Measurements from ENCODE around the gene ABLIM2.

Gene ABLIM2

GRCh38 chr4:8135666-8136065, 22.9 kb downstream of the ABLIM2 start:
- no peak for DNase-seq

- no peak for DNase-seq
Observed at GRCh38 chr4:8133897-8134563, 24.6 kb downstream of the ABLIM2 start.

- DNase-seq = no peak
Observed at GRCh38 chr4:8132947-8133705, 25.5 kb downstream of the ABLIM2 start.

GRCh38 chr4:8132400-8132799, 26.2 kb downstream of the ABLIM2 start:
- no peak for DNase-seq

GRCh38 chr4:8131826-8132225, 26.8 kb downstream of the ABLIM2 start:
- DNase-seq = no peak

GRCh38 chr4:8131210-8131609, 27.4 kb downstream of the ABLIM2 start:
- DNase-seq = no peak

GRCh38 chr4:8130346-8131066, 28.1 kb downstream of the ABLIM2 start:
- no peak for DNase-seq

GRCh38 chr4:8129785-8130184, 28.8 kb downstream of the ABLIM2 start:
- no peak for DNase-seq

- no peak for DNase-seq
Observed at GRCh38 chr4:8129136-8129535, 29.5 kb downstream of the ABLIM2 start.

GRCh38 chr4:8128100-8128856, 30.3 kb downstream of the ABLIM2 start:
- DNase-seq = no peak

GRCh38 chr4:8127051-8127826, 31.4 kb downstream of the ABLIM2 start:
- DNase-seq = no peak

GRCh38 chr4:8126523-8126922, 32.1 kb downstream of the ABLIM2 start:
- no peak for DNase-seq

GRCh38 chr4:8125526-8126056, 33.0 kb downstream of the ABLIM2 start:
- DNase-seq = no peak

- DNase-seq = no peak
Observed at GRCh38 chr4:8123870-8124269, 34.7 kb downstream of the ABLIM2 start.

- DNase-seq = no peak
Observed at GRCh38 chr4:8123389-8123788, 35.2 kb downstream of the ABLIM2 start.

- DNase-seq = no peak
Observed at GRCh38 chr4:8122746-8123145, 35.9 kb downstream of the ABLIM2 start.

- DNase-seq = no peak
Observed at GRCh38 chr4:8121292-8122015, 37.2 kb downstream of the ABLIM2 start.

GRCh38 chr4:8120501-8120900, 38.1 kb downstream of the ABLIM2 start:
- DNase-seq = no peak

- no peak for DNase-seq
Observed at GRCh38 chr4:8119877-8120276, 38.7 kb downstream of the ABLIM2 start.

GRCh38 chr4:8118531-8118930, 40.1 kb downstream of the ABLIM2 start:
- DNase-seq = no peak

- no peak for DNase-seq
Observed at GRCh38 chr4:8118035-8118434, 40.6 kb downstream of the ABLIM2 start.
